ENCODE results near the gene MXD3. TPM values are rescaled to one million over a fixed set of nuclear protein-coding genes. Genes with fewer than 3 reads are reported as not detected.
A peak's percentile ranks its signal among the peaks of the same experiment; 100 is the strongest.

MXD3 gene
- total and polyA plus RNA-seq, 2 of the 4 experiments (the other 2 are of a cell fraction) = 7.3 to 12.9 TPM

DNA sequence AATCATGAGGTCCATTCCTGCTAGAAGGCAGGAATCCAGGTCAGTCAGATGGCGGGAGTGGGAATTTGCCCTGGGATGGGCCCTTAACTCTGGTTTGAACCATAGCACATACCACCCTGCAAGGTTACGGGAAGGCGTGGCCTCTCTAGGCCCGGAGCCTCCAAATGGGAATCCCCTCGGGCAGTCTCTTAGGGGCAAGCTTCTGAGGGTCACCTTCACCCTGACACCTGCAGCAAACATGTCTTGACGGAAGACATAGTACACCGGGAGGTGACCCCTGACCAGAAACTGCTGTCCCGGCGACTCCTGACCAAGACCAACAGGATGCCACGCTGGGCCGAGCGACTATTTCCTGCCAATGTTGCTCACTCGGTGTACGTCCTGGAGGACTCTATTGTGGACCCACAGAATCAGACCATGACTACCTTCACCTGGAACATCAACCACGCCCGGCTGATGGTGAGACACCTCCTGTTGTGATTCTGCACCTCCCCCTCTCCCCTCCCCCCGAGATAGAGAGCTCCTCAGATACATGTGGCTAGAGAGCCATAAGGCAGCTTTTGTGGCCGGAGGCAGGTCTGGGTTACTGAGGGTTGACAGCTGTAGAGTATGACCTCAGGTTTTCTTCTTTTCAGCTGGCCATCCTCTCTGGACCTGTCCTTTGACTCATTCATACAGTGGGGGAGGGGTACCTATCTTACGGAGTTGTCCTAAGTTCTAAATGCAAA lies 7.1 kb downstream of the MXD3 start (continued):
- no peak for TF ChIP-seq RCOR1 (IDR thresholded peaks at IDR 0.05; ENCODE audit: insufficient replicate concordance, low read length)

DNA sequence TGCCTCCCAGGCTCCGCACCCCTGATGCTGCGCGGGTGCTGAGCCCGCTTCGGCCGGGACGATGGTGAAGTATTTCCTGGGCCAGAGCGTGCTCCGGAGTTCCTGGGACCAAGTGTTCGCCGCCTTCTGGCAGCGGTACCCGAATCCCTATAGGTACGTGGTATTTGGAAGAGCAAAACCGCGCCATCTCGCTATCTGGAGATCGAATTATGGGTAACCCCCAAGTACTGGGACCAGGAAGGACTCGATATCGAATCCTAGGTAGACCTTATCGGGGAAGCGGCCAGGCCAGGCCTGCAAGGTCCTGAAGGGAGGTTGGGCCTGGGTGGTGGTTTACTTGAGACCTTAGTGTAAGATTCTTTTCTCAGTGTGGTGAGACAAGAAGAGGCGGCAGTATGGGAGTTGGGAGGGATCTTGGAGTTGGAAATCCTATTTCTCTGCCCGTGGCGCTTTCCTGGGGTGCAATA lies 7.7 kb downstream of the MXD3 start:
- no peak for DNase-seq
- Histone ChIP-seq H2AFZ (replicated peaks; ENCODE audit: low read length, poor library complexity) (peak overlapping the region; percentile 90), H3K18ac (ENCODE audit: low read depth, low read length) (no peak overlapping the region), H2BK15ac (ENCODE audit: low read depth, low read length) (no peak overlapping the region), H3K4me1 (ENCODE audit: control insufficient read depth, insufficient read depth, low read length) (peaks cover 12% of the 10 kb centered on the region), H2BK20ac (ENCODE audit: low read depth, low read length) (no peak overlapping the region), H3K4me2 (ENCODE audit: low read depth, low read length) (peak overlapping the region; percentile 93), H3K9me3 (ENCODE audit: control insufficient read depth, insufficient read depth, low read length) (no peaks in the 10 kb centered on the region), H3K9ac (ENCODE audit: low read depth, low read length) (peak overlapping the region; percentile 91), H3K4me3 (ENCODE audit: insufficient read depth, low read depth, low read length) (peak overlapping the region; percentile 98), H3K36me3 (ENCODE audit: control insufficient read depth, insufficient read depth, low read length) (peaks cover 30% of the 10 kb centered on the region), H3K27me3 (ENCODE audit: control insufficient read depth, insufficient read depth, low read length) (no peaks in the 10 kb centered on the region), H3K23ac (ENCODE audit: low read depth, low read length) (peak overlapping the region; percentile 94), H3K27ac (ENCODE audit: insufficient read depth, low read length) (peak overlapping the region; percentile 57), H3K14ac (replicated peaks; ENCODE audit: low read depth, low read length) (peak overlapping the region; percentile 90), H4K8ac (ENCODE audit: low read depth in 2 of 2, low read length in 2 of 2) (peak overlapping the region; percentile 38 to 82), H4K20me1 (ENCODE audit: insufficient read depth, low read length) (peaks cover 25% of the 10 kb centered on the region), H4K91ac (ENCODE audit: insufficient read depth, low read depth, low read length) (peak overlapping the region; percentile 77), H2BK5ac (ENCODE audit: low read depth, low read length, poor library complexity, severe bottlenecking) (peak overlapping the region; percentile 6), H2AK9ac (replicated peaks; ENCODE audit: low read depth, low read length, poor library complexity) (peak overlapping the region; percentile 98), H2AK5ac (ENCODE audit: low read depth, low read length) (peak overlapping the region; percentile 89), H3K56ac (ENCODE audit: extremely low read depth, insufficient read depth, low read length) (peak overlapping the region; percentile 83), H3K79me1 (ENCODE audit: low read depth in 1 of 2, low read length in 2 of 2) (peaks cover 12 to 71% of the 10 kb centered on the region in 2 experiments), H2BK120ac (ENCODE audit: low read depth, low read length) (0 out of 2 replicates have a peak overlapping the region, but pooled peaks have one; percentile 16), H3K4ac (ENCODE audit: low read depth, low read length) (peak overlapping the region; percentile 89), H3K9me1 (ENCODE audit: insufficient read depth, low read length) (peaks cover 8% of the 10 kb centered on the region; the same call in 1 of the 2 replicates), H4K5ac (ENCODE audit: low read depth, low read length) (peak overlapping the region; percentile 86)
- ChIA-PET POLR2A (ENCODE audit: unreplicated experiment) (no interaction called here), CTCF (no interaction called here)
- dilution Hi-C loops (cut with HindIII; ENCODE audit: low sequenced_read_pairs, unreplicated experiment) (no loop called here), intact Hi-C loops (cut with micrococcal nuclease) (no loop called here), in situ Hi-C loops (cut with MboI; ENCODE audit: low sequenced_read_pairs) (no loop called here)
- ATAC-seq (ENCODE audit: low read depth) = peak; percentile 7
- WGBS, 2 experiments (ENCODE audit: extremely low coverage in 2 of 2, insufficient read length in 1 of 2) = 0% methylated on average over 9 of the region's 25 CpGs; no CpG with 5 or more reads in 1 of the 2 experiments
- BruUV-seq (replicated peaks) = TSS peak; percentile 71
- TF ChIP-seq MAFK (IDR thresholded peaks at IDR 0.05; ENCODE audit: low read depth, low read length) (no peak), RAD21 (IDR thresholded peaks at IDR 0.05; ENCODE audit: low read length) (no peak), MAZ (IDR thresholded peaks at IDR 0.05; ENCODE audit: borderline replicate concordance, low read depth, low read length) (no peak), RCOR1 (IDR thresholded peaks at IDR 0.05; ENCODE audit: insufficient replicate concordance, low read length) (no peak), SMC3 (IDR thresholded peaks at IDR 0.05; ENCODE audit: low read depth, low read length) (no peak), FOS (IDR thresholded peaks at IDR 0.05; ENCODE audit: low read depth, low read length) (no peak), CEBPB (IDR thresholded peaks at IDR 0.05; ENCODE audit: low read depth, low read length) (no peak), MXI1 (IDR thresholded peaks at IDR 0.05; ENCODE audit: borderline replicate concordance, low read depth, low read length) (no peak), BHLHE40 (IDR thresholded peaks at IDR 0.05; ENCODE audit: low read depth, low read length) (no peak)
- TF ChIP-seq, protein P1, sequence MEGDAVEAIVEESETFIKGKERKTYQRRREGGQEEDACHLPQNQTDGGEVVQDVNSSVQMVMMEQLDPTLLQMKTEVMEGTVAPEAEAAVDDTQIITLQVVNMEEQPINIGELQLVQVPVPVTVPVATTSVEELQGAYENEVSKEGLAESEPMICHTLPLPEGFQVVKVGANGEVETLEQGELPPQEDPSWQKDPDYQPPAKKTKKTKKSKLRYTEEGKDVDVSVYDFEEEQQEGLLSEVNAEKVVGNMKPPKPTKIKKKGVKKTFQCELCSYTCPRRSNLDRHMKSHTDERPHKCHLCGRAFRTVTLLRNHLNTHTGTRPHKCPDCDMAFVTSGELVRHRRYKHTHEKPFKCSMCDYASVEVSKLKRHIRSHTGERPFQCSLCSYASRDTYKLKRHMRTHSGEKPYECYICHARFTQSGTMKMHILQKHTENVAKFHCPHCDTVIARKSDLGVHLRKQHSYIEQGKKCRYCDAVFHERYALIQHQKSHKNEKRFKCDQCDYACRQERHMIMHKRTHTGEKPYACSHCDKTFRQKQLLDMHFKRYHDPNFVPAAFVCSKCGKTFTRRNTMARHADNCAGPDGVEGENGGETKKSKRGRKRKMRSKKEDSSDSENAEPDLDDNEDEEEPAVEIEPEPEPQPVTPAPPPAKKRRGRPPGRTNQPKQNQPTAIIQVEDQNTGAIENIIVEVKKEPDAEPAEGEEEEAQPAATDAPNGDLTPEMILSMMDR (conservative IDR thresholded peaks at IDR 0.05; ENCODE audit: low read depth, low read length) = no peak
- TF ChIP-seq, protein P2, sequence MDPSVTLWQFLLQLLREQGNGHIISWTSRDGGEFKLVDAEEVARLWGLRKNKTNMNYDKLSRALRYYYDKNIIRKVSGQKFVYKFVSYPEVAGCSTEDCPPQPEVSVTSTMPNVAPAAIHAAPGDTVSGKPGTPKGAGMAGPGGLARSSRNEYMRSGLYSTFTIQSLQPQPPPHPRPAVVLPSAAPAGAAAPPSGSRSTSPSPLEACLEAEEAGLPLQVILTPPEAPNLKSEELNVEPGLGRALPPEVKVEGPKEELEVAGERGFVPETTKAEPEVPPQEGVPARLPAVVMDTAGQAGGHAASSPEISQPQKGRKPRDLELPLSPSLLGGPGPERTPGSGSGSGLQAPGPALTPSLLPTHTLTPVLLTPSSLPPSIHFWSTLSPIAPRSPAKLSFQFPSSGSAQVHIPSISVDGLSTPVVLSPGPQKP (IDR thresholded peaks at IDR 0.05; ENCODE audit: borderline replicate concordance, low read depth, low read length) = no peak
